ENCODE measurements around the gene CSMD2.

- TF ChIP-seq CTCF (conservative IDR thresholded peaks at IDR 0.05) (no peak), EZH2 (IDR thresholded peaks at IDR 0.05; ENCODE audit: low read depth) (no peak)
Observed at GRCh38 chr1:34190692-34191091, 25.7 kb upstream of the CSMD2 start.

Data from PC-9 (cell line).